ENCODE data around the gene VSX2.

GRCh38 chr14:74312161-74312560 lies 72.9 kb downstream of the VSX2 start:
- TF ChIP-seq REST (IDR thresholded peaks at IDR 0.05; ENCODE audit: low read depth, low read length) (no peak), SMC3 (IDR thresholded peaks at IDR 0.05; ENCODE audit: low read depth, low read length) (no peak)
- TF ChIP-seq, protein P1, sequence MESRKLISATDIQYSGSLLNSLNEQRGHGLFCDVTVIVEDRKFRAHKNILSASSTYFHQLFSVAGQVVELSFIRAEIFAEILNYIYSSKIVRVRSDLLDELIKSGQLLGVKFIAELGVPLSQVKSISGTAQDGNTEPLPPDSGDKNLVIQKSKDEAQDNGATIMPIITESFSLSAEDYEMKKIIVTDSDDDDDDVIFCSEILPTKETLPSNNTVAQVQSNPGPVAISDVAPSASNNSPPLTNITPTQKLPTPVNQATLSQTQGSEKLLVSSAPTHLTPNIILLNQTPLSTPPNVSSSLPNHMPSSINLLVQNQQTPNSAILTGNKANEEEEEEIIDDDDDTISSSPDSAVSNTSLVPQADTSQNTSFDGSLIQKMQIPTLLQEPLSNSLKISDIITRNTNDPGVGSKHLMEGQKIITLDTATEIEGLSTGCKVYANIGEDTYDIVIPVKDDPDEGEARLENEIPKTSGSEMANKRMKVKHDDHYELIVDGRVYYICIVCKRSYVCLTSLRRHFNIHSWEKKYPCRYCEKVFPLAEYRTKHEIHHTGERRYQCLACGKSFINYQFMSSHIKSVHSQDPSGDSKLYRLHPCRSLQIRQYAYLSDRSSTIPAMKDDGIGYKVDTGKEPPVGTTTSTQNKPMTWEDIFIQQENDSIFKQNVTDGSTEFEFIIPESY (IDR thresholded peaks at IDR 0.05; ENCODE audit: borderline replicate concordance, low read depth): no peak

All from SK-N-SH (cell line).